ENCODE results near the gene PCDHGA3.
"Not testable (repeated sequence)": the region's sequence is repeated elsewhere in the genome, so short reads cannot be mapped to it uniquely, and the experiment has no call there.

The PCDHGA3 gene

DNA sequence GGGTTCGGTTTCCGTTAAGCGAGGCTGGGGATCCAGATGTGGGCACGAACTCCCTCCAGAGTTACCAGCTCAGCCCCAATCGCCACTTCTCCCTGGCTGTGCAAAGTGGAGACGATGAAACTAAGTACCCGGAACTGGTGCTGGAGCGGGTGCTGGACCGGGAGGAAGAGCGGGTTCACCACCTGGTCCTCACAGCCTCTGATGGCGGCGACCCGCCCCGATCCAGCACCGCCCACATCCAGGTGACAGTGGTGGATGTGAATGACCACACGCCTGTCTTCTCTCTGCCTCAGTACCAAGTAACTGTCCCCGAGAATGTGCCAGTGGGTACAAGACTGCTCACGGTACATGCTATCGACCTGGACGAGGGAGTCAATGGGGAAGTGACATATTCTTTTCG is 39.7 kb downstream of the PCDHGA3 start:
- no peak for DNase-seq

DNA sequence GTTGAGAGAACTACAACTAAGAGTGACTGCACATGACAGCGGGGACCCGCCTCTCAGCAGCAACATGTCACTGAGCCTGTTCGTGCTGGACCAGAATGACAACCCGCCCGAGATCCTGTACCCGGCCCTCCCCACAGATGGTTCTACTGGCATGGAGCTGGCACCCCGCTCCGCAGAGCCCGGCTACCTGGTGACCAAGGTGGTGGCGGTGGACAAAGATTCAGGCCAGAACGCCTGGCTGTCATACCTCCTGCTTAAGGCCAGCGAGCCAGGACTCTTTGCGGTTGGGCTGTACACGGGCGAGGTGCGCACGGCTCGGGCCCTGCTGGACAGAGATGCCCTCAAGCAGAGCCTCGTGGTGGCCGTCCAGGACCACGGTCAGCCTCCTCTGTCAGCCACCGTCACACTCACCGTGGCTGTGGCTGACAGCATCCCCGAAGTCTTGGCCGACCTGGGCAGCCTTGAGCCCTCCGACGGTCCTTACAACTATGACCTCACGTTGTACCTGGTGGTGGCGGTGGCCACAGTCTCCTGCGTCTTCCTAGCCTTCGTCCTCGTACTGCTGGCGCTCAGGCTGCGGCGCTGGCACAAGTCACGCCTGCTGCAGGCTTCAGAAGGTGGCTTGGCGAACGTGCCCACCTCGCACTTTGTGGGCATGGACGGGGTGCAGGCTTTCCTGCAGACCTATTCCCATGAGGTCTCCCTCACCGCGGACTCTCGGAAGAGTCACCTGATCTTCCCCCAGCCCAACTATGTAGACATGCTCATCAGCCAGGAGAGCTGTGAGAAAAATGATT is 41.0 kb downstream of the PCDHGA3 start:
- no peak for DNase-seq

DNA sequence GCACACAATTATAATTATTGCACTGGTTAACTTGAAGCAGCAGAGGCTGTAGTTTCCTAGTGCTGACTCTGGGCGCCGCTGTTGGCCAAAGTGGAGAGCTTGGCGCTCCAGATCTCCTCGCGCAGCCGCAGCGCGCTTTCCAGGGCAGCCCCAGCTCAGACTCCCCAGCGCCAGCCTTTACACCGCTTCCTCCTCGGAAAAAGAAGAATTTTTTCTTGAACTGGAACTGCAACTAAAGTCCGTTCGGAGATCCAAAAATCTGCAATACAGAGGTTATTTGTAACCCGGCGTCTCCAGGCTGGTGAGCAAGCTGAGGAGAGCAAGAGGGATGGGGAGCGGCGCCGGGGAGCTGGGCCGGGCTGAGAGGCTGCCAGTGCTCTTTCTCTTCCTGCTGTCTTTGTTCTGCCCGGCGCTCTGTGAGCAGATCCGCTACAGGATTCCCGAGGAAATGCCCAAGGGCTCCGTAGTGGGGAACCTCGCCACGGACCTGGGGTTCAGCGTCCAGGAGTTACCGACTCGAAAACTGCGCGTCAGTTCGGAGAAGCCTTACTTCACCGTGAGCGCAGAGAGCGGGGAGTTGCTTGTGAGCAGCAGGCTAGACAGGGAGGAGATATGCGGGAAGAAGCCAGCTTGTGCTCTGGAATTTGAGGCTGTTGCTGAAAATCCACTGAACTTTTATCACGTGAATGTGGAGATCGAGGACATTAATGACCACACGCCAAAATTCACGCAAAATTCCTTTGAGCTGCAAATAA is 44.1 kb downstream of the PCDHGA3 start, which contains the start of gene PCDHGB4:
TSS of gene PCDHGB4 (plus strand) at position 142 of the 755 bp plus-strand sequence. CDS start at position 329, 187 bp downstream.
- not testable (repeated sequence) for DNase-seq

DNA sequence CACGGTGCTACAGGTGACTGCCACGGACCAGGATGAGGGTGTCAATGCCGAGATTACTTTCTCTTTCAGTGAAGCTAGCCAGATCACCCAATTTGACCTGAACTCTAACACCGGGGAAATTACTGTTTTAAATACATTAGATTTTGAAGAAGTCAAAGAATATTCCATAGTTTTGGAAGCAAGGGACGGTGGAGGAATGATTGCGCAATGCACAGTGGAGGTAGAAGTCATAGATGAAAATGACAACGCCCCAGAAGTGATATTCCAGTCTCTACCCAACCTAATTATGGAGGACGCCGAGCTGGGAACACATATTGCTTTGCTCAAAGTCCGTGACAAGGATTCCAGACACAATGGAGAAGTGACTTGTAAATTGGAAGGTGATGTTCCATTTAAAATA is 45.0 kb downstream of the PCDHGA3 start:
- DNase-seq: no peak

DNA sequence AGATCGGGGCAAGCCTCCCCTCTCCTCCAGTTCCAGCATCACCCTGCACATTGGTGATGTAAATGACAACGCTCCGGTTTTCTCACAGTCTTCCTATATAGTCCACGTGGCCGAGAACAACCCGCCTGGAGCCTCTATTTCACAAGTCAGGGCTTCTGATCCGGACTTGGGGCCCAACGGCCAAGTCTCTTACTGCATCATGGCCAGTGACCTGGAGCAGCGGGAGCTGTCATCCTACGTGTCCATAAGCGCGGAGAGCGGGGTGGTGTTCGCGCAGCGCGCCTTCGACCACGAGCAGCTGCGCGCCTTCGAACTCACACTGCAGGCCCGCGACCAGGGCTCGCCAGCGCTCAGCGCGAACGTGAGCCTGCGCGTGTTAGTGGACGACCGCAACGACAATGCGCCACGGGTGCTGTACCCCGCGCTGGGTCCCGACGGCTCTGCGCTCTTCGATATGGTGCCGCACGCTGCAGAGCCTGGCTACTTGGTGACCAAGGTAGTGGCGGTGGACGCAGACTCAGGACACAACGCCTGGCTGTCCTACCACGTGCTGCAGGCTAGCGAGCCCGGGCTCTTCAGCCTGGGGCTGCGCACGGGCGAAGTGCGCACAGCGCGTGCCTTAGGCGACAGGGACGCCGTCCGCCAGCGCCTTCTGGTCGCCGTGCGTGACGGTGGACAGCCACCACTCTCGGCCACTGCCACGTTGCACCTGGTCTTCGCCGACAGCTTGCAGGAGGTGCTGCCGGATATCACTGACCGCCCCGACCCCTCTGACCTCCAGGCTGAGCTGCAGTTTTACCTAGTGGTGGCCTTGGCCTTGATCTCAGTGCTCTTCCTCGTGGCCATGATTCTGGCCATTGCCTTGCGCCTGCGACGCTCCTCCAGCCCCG is 45.8 kb downstream of the PCDHGA3 start:
- DNase-seq: no peak

DNA sequence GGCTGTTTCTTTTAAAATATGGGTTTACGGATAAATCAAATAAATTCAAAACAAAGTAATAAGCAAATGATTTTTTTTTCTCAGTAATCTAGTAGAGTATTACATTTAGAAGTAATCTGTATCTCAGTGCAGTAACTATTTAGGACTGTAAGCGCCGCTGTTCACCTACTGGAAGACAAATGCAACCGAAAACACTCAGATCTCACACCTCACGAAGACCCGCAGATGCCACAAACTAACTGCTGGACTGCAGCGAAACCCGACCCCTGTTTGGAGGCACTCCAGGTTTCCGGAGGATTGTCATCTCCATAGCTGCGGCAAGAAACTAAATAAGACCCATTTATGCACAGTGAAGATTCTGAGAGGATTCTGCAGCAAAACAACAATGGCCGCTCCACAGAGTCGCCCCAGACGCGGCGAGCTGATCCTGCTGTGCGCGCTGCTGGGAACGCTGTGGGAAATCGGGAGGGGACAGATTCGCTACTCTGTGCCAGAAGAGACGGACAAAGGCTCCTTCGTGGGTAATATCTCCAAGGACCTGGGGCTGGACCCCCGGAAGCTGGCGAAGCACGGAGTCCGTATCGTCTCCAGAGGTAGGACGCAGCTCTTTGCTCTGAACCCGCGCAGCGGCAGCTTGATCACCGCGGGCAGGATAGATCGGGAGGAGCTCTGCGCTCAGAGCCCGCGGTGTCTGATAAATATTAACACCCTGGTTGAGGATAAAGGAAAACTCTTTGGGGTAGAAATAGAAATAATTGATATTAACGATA is 49.0 kb downstream of the PCDHGA3 start, which contains the start of gene PCDHGA8:
TSS of gene PCDHGA8 (plus strand) at position 205 of the 770 bp plus-strand sequence. CDS start at position 386, 181 bp downstream.
- DNase-seq: no peak

DNA sequence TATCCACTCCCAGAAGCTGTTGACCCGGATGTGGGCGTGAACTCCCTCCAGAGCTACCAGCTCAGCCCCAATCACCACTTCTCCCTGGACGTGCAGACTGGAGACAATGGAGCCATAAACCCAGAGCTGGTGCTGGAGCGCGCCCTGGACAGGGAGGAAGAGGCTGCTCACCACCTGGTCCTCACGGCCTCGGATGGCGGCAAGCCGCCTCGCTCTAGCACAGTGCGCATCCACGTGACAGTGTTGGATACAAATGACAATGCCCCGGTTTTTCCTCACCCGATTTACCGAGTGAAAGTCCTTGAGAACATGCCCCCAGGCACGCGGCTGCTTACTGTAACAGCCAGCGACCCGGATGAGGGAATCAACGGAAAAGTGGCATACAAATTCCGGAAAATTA is 49.6 kb downstream of the PCDHGA3 start:
- DNase-seq: no peak

DNA sequence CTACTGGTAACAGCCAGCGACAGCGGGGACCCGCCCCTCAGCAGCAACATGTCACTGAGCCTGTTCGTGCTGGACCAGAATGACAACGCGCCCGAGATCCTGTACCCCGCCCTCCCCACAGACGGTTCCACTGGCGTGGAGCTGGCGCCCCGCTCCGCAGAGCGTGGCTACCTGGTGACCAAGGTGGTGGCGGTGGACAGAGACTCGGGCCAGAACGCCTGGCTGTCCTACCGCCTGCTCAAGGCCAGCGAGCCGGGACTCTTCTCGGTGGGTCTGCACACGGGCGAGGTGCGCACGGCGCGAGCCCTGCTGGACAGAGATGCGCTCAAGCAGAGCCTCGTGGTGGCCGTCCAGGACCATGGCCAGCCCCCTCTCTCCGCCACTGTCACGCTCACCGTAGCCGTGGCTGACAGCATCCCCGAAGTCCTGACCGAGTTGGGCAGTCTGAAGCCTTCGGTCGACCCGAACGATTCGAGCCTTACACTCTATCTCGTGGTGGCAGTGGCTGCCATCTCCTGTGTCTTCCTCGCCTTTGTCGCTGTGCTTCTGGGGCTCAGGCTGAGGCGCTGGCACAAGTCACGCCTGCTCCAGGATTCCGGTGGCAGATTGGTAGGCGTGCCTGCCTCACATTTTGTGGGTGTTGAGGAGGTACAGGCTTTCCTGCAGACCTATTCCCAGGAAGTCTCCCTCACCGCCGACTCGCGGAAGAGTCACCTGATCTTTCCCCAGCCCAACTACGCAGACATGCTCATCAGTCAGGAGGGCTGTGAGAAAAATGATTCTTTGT is 51.0 kb downstream of the PCDHGA3 start:
- not testable (repeated sequence) for DNase-seq

Data from cerebellar nuclear complex (tissue), 1 donor.